ENCODE results near the gene GP9.

The GP9 gene

GRCh38 chr3:129050556-129051295 is 9.9 kb upstream of the GP9 start:
- no peak for TF ChIP-seq CTCF (IDR thresholded peaks at IDR 0.05; ENCODE audit: borderline replicate concordance, insufficient read depth, low read depth, low read length)
- no peak overlapping the region for H3K4me3 ChIP-seq (ENCODE audit: low read depth, low read length)

DNA sequence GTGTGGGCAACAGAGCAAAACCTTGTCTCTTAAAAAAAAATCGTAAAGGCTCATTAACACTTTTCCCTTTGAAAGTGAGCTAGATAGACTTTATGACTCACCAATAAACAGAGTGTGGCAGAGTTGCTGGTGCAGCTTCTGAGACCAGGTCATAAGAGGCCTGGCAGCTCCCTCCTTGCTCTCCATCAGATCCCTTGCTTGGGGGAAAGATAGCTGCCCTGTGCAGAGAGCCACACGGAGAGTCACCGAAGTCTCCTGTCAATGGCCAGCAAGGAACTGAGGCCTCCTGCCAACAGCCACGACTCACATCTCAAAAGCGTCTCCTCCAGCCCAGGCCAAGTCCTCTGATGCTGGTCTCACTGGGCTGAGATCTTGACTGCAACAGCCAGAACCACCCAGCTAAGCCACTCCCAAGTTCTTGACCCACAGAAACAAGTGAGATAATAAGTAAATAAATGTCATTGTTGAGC is 8.7 kb upstream of the GP9 start:
- no peak overlapping the region for H3K4me3 ChIP-seq (ENCODE audit: low read depth, low read length)

GRCh38 chr3:129052675-129053074 is 7.9 kb upstream of the GP9 start:
- TF ChIP-seq CTCF (IDR thresholded peaks at IDR 0.05; ENCODE audit: borderline replicate concordance, insufficient read depth, low read depth, low read length): no peak
- no peak overlapping the region for H3K4me3 ChIP-seq (ENCODE audit: low read depth, low read length)

More for the DNA sequence above, 8.7 kb upstream of the GP9 start:
- no peak for TF ChIP-seq CTCF (IDR thresholded peaks at IDR 0.05; ENCODE audit: borderline replicate concordance, insufficient read depth, low read depth, low read length)

DNA sequence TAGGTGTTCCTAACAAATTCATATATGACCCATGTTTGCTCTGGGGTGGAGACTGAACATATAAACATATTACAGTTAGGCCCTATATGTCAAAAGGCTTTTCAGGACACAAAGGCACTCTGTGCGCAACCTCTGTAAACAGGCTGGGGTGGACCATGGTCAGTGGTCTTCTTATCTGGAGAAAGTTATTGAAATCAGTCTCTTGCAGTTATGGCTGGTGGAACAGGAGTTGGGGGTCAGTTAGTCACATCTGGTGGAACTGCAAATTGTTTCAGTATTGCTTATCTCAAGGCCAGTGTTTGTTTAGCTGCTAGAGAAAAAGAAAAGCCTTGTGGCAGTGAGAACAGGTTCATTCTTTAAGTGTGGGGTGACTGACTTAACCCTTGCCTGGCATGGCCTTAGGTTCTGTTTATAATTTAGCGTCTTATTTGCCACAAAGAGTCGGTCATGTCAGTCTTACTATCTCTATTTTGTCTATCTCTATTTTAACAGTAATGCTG is 5.9 kb upstream of the GP9 start:
- no peak overlapping the region for H3K4me3 ChIP-seq (ENCODE audit: low read depth, low read length)
- no peak for TF ChIP-seq CTCF (IDR thresholded peaks at IDR 0.05; ENCODE audit: borderline replicate concordance, insufficient read depth, low read depth, low read length)

DNA sequence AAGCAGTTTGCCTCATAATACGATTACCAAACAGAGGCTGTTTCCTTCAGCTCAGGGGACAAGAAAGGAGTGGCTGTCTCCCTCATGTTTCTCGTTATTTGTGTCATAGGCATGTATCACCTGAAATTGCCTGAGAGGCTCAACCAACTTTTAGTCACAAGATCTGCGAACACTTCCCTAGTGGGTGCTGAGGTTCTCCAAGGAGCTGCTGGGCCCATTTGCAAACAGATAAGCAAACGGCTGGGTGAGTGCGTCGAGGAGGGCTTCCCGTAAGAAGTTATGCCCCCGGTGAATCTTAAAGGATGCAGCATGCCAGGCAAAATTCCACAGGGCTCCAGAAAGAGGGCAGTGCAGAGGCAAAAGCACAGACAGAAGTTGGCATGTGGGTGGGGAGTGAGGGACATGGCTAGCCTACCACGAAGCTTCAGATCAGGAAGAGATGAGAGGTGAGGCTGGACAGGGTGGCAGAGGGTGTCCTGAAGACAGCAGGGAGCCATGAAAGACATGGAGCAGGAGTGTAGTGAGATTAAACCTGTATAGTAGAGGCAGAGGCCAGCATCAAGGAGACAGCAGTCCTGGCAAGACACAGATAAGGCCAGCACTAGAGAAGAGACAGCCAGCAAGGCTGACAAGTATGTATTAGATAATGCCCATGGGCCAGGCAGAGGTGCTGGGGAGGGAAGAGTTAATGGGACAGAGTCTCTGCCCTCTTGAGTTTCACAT is 4.0 kb upstream of the GP9 start:
- no peak overlapping the region for H3K4me3 ChIP-seq (ENCODE audit: low read depth, low read length)
- TF ChIP-seq CTCF (IDR thresholded peaks at IDR 0.05; ENCODE audit: borderline replicate concordance, insufficient read depth, low read depth, low read length): no peak

DNA sequence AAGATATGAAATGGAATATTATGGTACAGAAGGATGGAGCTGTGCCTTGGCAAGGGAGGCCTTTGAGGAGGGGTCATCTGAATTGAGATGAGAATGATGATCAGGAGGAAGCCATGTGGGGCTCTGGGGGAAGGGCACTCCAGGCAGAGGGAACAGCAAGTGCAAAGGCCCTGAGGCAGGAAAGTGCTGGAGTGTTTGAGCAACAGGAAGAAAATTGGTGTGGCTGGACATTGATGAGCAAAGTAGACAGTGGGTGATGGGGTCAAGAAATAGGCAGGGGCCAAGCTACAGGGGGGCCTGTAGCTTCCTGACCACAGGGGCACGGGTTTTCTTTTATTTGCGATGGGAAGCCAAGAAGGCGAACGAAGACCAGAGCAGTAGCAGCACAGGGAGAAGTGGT is 3.3 kb upstream of the GP9 start:
- no peak overlapping the region for H3K4me3 ChIP-seq (ENCODE audit: low read depth, low read length)
- no peak for TF ChIP-seq CTCF (IDR thresholded peaks at IDR 0.05; ENCODE audit: borderline replicate concordance, insufficient read depth, low read depth, low read length)

All from GM12875 (cell line).